GM18858 (cell line): Measurements from ENCODE around the gene WNK1.

Experiments
- ATAC-seq: cut with Tn5 transposase; IDR thresholded peaks from one replicate; pipeline ENCODE4 v1.9.1; 2021; ENCODE audit not compliant: unreplicated experiment

Gene WNK1

GRCh38 chr12:852864-853263, 100.5 kb downstream of the WNK1 start:
- ATAC-seq, result no peak

DNA sequence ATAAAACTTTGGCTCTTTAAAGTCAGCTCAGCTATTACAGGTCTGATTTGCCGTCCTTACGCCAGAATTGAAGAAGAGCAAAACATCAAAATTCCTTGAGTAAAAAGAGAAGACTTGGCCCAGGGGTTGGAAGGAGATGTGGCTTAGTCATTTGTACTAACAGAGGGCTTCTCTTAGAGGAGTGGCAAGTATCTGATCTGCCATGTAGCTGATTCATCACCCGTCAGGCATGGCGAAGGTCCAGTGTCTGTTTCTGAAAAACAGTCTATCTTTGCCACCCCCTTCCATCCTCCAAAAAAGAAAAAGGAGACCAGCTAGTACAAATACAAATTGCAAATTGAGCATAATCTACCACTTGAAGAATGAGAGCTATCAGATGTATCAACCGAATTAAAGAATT, 105.2 kb downstream of the WNK1 start:
- no peak for ATAC-seq

GRCh38 chr12:862303-862911, 110.0 kb downstream of the WNK1 start:
- ATAC-seq, result no peak

GRCh38 chr12:863285-863684, 110.9 kb downstream of the WNK1 start:
- ATAC-seq, result no peak

DNA sequence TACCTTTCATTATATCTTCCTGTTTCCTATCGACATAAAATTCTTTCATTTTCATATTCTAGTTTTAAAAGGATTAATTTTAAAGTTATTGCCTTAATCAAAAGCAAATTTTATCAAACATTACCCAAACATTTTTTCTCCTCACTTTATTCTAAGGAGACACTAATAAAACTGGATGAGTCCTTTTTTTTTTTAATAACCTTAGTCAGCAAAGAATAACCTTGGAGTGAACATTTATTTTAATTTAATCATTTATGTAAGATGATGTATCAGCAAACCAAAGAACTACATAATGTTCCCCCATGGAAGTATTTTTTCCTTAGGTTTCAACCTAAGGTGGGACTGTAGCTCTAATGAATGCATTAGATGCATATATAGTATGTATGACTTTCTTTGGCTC, 113.2 kb downstream of the WNK1 start:
- ATAC-seq, result no peak

DNA sequence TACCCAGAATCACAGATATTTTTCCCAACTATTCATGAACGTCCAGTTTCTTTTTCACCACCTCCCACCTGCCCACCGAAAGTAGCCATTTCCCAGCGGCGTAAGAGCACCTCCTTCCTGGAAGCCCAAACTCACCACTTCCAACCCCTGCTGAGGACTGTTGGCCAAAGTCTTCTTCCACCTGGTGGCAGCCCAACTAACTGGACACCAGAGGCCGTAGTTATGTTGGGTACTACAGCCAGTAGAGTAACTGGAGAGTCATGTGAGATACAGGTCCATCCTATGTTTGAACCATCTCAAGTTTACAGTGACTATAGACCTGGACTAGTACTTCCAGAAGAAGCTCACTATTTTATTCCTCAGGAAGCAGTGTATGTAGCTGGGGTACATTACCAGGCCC, 115.5 kb downstream of the WNK1 start:
- ATAC-seq, result no peak

DNA sequence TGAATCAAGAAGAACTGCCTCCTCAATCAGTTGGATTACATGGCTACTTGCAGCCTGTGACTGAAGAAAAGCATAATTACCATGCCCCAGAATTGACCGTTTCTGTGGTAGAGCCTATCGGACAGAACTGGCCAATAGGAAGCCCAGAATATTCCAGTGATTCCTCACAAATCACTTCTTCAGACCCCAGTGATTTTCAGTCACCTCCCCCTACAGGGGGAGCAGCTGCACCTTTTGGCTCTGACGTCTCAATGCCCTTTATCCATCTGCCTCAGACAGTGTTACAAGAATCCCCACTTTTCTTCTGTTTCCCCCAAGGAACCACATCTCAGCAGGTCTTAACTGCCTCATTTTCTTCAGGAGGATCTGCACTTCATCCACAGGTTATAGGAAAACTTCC, 116.3 kb downstream of the WNK1 start:
- ATAC-seq, result no peak

- ATAC-seq, result no peak
Observed at GRCh38 chr12:870378-870777, 118.0 kb downstream of the WNK1 start.

GRCh38 chr12:873954-874353, 121.6 kb downstream of the WNK1 start:
- no peak for ATAC-seq

GRCh38 chr12:879641-880040, 127.3 kb downstream of the WNK1 start:
- ATAC-seq, result no peak

DNA sequence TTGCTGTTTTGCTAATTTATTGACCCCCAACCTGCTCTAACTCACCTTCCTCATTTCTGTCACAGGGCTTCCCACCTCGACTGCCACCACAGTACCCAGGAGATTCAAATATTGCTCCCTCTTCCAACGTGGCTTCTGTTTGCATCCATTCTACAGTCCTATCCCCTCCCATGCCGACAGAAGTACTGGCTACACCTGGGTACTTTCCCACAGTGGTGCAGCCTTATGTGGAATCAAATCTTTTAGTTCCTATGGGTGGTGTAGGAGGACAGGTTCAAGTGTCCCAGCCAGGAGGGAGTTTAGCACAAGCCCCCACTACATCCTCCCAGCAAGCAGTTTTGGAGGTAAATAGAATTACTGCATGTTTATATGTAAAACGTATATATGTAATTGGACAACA, 128.3 kb downstream of the WNK1 start:
- ATAC-seq, result no peak

DNA sequence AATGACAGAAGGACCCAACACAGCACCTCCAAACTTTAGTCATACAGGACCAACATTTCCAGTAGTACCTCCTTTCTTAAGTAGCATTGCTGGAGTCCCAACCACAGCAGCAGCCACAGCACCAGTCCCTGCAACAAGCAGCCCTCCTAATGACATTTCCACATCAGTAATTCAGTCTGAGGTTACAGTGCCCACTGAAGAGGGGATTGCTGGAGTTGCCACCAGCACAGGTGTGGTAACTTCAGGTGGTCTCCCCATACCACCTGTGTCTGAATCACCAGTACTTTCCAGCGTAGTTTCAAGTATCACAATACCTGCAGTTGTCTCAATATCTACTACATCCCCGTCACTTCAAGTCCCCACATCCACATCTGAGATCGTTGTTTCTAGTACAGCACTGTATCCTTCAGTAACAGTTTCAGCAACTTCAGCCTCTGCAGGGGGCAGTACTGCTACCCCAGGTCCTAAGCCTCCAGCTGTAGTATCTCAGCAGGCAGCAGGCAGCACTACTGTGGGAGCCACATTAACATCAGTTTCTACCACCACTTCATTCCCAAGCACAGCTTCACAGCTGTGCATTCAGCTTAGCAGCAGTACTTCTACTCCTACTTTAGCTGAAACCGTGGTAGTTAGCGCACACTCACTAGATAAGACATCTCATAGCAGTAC, 132.5 kb downstream of the WNK1 start:
- ATAC-seq, result no peak

DNA sequence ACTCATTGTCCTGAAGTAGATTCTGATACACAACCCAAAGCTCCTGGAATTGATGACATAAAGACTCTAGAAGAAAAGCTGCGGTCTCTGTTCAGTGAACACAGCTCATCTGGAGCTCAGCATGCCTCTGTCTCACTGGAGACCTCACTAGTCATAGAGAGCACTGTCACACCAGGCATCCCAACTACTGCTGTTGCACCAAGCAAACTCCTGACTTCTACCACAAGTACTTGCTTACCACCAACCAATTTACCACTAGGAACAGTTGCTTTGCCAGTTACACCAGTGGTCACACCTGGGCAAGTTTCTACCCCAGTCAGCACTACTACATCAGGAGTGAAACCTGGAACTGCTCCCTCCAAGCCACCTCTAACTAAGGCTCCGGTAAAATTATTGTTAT, 133.3 kb downstream of the WNK1 start:
- no peak for ATAC-seq

- no peak for ATAC-seq
Observed at GRCh38 chr12:886206-886605, 133.8 kb downstream of the WNK1 start.

GRCh38 chr12:894226-894625, 141.8 kb downstream of the WNK1 start:
- ATAC-seq, result no peak

DNA sequence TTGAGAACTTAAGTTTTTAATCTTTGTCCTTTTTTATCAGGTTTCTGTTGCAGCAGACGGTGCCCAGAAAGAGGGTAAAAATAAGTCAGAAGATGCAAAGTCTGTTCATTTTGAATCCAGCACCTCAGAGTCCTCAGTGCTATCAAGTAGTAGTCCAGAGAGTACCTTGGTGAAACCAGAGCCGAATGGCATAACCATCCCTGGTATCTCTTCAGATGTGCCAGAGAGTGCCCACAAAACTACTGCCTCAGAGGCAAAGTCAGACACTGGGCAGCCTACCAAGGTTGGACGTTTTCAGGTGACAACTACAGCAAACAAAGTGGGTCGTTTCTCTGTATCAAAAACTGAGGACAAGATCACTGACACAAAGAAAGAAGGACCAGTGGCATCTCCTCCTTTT, 143.7 kb downstream of the WNK1 start:
- ATAC-seq, result no peak

DNA sequence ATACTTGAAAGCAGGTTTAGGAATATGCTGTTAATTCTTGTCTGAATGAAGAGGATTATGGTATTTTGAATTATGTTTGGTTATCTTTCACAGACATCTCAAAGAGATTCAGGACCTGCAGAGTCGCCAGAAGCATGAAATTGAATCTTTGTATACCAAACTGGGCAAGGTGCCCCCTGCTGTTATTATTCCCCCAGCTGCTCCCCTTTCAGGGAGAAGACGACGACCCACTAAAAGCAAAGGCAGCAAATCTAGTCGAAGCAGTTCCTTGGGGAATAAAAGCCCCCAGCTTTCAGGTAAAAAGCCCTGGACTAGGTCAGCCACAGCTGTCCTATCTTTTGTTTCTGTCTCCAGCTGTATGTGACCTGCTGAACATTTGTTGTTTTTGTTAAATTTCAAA, 145.0 kb downstream of the WNK1 start:
- no peak for ATAC-seq

- ATAC-seq, result no peak
Observed at GRCh38 chr12:902581-902980, 150.2 kb downstream of the WNK1 start.

DNA sequence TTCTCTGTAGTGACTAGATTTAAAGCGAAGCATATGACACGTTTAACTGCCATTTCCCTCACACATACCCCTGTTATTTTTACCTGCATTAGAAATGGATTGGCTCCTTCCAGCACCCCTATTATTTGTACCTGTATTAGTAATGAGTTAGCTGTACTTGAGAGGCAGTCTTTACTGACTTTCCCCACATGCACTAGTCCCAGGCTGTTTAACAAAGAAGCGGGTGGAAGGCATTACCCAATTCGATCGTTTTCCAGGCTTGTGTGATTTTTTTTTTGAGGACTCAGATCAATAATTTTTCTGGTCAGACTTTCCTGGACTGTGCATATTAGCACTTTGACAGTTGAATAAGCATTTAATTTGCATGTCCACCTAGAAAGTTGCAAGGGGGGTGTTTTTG, 150.7 kb downstream of the WNK1 start:
- ATAC-seq, result no peak

DNA sequence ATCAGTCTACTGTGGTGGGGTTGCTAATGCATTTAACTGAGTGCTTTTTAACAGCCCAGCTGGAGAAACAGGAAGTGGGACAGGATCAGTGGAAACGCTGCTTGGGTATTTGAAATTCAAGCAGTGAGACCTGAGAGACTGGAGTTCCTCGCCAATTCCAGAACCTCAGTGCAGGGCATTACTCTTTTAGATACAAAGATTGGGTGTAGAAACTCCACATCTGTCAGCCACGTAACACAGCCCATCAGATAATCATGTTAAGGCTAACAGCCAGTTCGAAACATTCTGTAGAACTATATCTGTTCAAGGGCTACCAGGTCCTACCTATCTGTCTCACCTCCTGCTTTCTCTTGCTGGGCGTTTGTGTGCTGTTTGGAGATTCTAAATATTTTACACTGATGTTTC, 151.6 kb downstream of the WNK1 start:
- no peak for ATAC-seq

DNA sequence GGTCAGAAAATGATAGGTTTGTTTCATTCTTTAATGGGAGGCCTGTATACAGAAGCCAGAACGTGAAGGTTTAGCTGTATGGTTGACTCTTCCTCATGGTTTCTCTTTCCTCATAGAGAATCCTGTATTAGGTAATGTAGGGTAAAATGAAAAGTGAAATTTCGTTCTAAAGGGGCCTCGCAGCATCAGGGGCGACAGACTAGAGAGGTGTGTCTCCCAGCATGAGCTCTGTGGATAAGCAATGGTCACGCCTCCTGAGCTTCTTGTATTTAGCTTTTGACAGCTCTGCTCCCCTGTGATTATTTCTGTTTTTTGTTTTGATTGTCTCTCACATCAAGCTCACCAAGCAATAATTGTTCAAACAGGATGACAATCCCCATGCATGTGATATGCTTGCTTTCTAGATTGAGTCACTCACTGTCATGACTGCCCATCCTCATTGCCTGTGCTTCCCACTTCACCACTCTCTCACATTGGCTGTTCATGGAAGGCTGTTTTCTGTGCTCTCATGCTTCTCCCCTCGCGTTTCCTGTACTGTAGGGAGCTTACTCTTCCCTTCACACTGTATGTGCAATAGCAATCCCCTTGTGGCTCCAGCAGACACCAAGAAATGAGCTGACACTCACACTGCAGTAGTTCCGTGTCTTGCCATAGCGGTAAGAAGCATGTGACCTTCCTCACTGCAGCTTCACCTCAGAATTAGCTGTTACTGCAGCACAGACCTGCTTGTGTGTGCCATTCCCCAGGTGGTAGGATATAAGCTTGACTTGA, 153.1 kb downstream of the WNK1 start:
- ATAC-seq, result no peak

- no peak for ATAC-seq
Observed at GRCh38 chr12:906062-906585, 153.7 kb downstream of the WNK1 start.
